ENCODE results near the gene GAS5. TPM values are rescaled to one million over a fixed set of nuclear protein-coding genes. Genes with fewer than 3 reads are reported as not detected.

Gene GAS5
- total and polyA plus RNA-seq, 2 of the 8 experiments (the other 6 are each of a cell fraction or from before 2014, with no cell fraction given), result 799 to 1,238 TPM

DNA sequence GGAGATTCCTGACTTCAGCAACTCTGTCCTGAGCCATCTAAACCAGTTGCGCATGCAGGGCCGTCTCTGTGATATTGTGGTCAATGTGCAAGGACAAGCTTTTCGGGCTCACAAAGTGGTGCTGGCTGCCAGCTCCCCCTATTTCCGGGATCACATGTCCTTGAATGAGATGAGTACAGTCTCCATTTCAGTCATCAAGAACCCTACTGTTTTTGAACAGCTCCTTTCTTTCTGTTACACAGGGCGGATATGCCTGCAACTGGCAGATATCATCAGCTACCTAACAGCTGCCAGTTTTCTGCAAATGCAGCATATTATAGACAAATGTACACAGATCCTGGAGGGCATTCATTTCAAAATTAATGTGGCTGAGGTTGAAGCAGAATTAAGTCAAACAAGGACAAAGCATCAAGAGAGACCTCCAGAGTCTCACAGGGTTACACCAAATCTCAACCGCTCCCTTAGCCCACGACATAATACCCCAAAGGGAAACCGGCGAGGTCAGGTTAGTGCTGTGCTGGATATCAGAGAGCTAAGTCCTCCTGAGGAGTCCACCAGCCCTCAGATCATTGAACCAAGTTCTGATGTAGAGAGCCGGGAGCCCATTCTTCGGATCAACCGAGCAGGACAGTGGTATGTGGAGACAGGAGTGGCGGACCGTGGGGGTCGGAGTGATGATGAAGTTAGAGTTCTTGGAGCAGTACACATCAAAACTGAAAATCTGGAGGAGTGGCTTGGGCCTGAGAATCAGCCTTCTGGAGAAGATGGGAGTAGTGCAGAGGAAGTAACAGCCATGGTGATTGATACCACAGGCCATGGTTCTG, 2.7 kb upstream of the GAS5 start:
- no peak overlapping the region for H3K56ac ChIP-seq (replicated peaks; ENCODE audit: insufficient read length, low read depth, low read length)
- H2BK12ac ChIP-seq (ENCODE audit: low read depth, low read length), result no peak overlapping the region
- CTCF ChIA-PET (ENCODE audit: partially characterized antibody), result interaction anchor here (0.5 to 1.0 kb wide), 2 partner anchors 9 to 1128 kb away, joined by 3 read pairs; no protein-coding TSS in a partner anchor
- H2BK5ac ChIP-seq (ENCODE audit: low read depth, low read length), result no peak overlapping the region
- H3K36me3 ChIP-seq (ENCODE audit: control insufficient read depth in 2 of 4, insufficient read depth in 4 of 4, low read length in 3 of 4), result peaks cover 14 to 40% (median 18%) of the 10 kb centered on the region in 4 experiments; a peak in 7 of 8 replicates
- peaks cover 0 to 43% of the 10 kb centered on the region in 2 experiments; a peak in 3 of 4 replicates for H3K79me2 ChIP-seq (ENCODE audit: control insufficient read depth in 1 of 2, insufficient read depth in 2 of 2, low read length in 2 of 2)
- no peaks in the 10 kb centered on the region; the same call in 1 of the 2 replicates for H3K79me1 ChIP-seq (ENCODE audit: low read depth, low read length)
- peaks cover 0 to 5% (median 2%) of the 10 kb centered on the region in 4 experiments; a peak in 4 of 7 replicates for H3K4me1 ChIP-seq (replicated peaks in 1 of 4; ENCODE audit: control insufficient read depth in 3 of 4, insufficient read depth in 4 of 4, low read length in 3 of 4)
- H3K27me3 ChIP-seq (replicated peaks in 1 of 4; ENCODE audit: control insufficient read depth in 3 of 4, extremely low read depth in 1 of 4, insufficient read depth in 3 of 4, low read length in 3 of 4), result no peaks in the 10 kb centered on the region
- H4K5ac ChIP-seq (ENCODE audit: insufficient read length, low read depth, low read length), result no peak overlapping the region
- H2BK20ac ChIP-seq (ENCODE audit: low read length), result no peak overlapping the region
- no peak overlapping the region for H2AK5ac ChIP-seq (ENCODE audit: low read depth, low read length)
- H3K4me2 ChIP-seq (ENCODE audit: insufficient read depth in 1 of 2, low read depth in 2 of 2, low read length in 2 of 2), result no peak overlapping the region
- no peak overlapping the region for H3K27ac ChIP-seq (ENCODE audit: low read depth, low read length)
- no peak overlapping the region for H2BK15ac ChIP-seq (ENCODE audit: low read length)
- H4K91ac ChIP-seq (replicated peaks; ENCODE audit: insufficient read length, low read length), result no peak overlapping the region
- peaks cover 3% of the 10 kb centered on the region for H3K23me2 ChIP-seq (ENCODE audit: low read depth, low read length)
- no peak overlapping the region for H3K14ac ChIP-seq (ENCODE audit: insufficient read length)
- DNase-seq (ENCODE audit: low read depth in 1 of 2, low spot score in 2 of 2), result no peak
- no peak overlapping the region for H2BK120ac ChIP-seq (replicated peaks; ENCODE audit: low read depth, low read length)
- no peak overlapping the region for H3K4ac ChIP-seq (replicated peaks; ENCODE audit: insufficient read length, low read depth, low read length)
- H3K9ac ChIP-seq (replicated peaks in 1 of 4; ENCODE audit: extremely low read depth in 1 of 4, low read depth in 3 of 4, low read length in 3 of 4), result no peak overlapping the region
- H3K18ac ChIP-seq (ENCODE audit: extremely low read depth, low read length), result no peak overlapping the region
- H3K23ac ChIP-seq (ENCODE audit: insufficient read length), result no peak overlapping the region
- WGBS, 2 experiments (ENCODE audit: extremely low coverage in 1 of 2, insufficient coverage in 1 of 2, insufficient read length in 1 of 2, insufficient replicate concordance in 2 of 2, low coverage in 1 of 2, low lambda C conversion rate in 2 of 2, missing lambda C conversion rate in 1 of 2), result 97% methylated on average over 15 of the region's 15 CpGs; no CpG with 5 or more reads in 1 of the 2 experiments
- H3K9me3 ChIP-seq (ENCODE audit: insufficient read depth in 2 of 2, low read depth in 1 of 2, low read length in 1 of 2), result no peaks in the 10 kb centered on the region
- H4K20me1 ChIP-seq (replicated peaks in 1 of 2; ENCODE audit: control insufficient read depth in 1 of 2, insufficient read depth in 2 of 2, low read length in 2 of 2), result peaks cover 7% of the 10 kb centered on the region in 2 experiments
- no peak for FAIRE-seq
- no peak overlapping the region for H4K8ac ChIP-seq (ENCODE audit: extremely low read depth, insufficient read depth, low read length)
- no peak overlapping the region for H2AFZ ChIP-seq (ENCODE audit: low read length)
- POLR2A ChIA-PET (ENCODE audit: partially characterized antibody), result interaction anchor here (1.0 to 13.3 kb wide), 7 partner anchors 10 to 49 kb away, joined by 3 to 475 read pairs (median 10); partner anchors contain the start of genes CENPL and DARS2
- no peak overlapping the region for H3K4me3 ChIP-seq (ENCODE audit: extremely low read depth in 1 of 4, insufficient read depth in 2 of 4, low read depth in 3 of 4, low read length in 4 of 4)
- TF ChIP-seq RNF2 (IDR thresholded peaks at IDR 0.05; ENCODE audit: borderline replicate concordance, low read depth, low read length, missing control alignments, poor library complexity, severe bottlenecking) (no peak), ATF2 (IDR thresholded peaks at IDR 0.05; ENCODE audit: low read length) (no peak), CTBP2 (IDR thresholded peaks at IDR 0.05; ENCODE audit: borderline replicate concordance, insufficient read depth, insufficient read length, low read length) (no peak), RFX5 (IDR thresholded peaks at IDR 0.05; ENCODE audit: borderline replicate concordance, low read depth, low read length) (no peak), POLR2A (IDR thresholded peaks at IDR 0.05; ENCODE audit: control extremely low read depth in 1 of 2, low read depth in 2 of 2, low read length in 2 of 2) (no peak), SRF (IDR thresholded peaks at IDR 0.05; ENCODE audit: low read depth, low read length) (no peak), CEBPB (IDR thresholded peaks at IDR 0.05; ENCODE audit: low read depth, low read length) (no peak), GABPA (IDR thresholded peaks at IDR 0.05; ENCODE audit: borderline replicate concordance, insufficient read depth, low read length) (no peak), E2F6 (IDR thresholded peaks at IDR 0.05) (no peak)
